IMR-90 (cell line): ENCODE measurements around the gene MGAT5. TPM values are rescaled to one million over a fixed set of nuclear protein-coding genes. Genes with fewer than 3 reads are reported as not detected.

ENCODE experiments used
- ATAC-seq: fragments of 200-7000 bp; cut with Tn5 transposase; 2 replicates; pipeline ENCODE4 v1.9.1; 2020; ENCODE audit warnings: low read depth, mild to moderate bottlenecking, moderate library complexity
- BruUV-seq: library from RNA; stranded (reverse); fragments of 400-500 nt; replicated peaks from 2 replicates; lab custom pipeline; 2021; lab: Mats Ljungman, UMichigan
- CTCF ChIA-PET: fragments of 300-600 bp; formaldehyde crosslinking; extraction: SDS; loops from one replicate; lab custom pipeline; 2021; ENCODE audit warnings: antibody characterized with exemption; lab: Yijun Ruan, JAX
- POLR2A ChIA-PET: fragments of 300-600 bp; sonication (Branson Sonifier 250); formaldehyde crosslinking; loops from one replicate; lab custom pipeline; 2022; ENCODE audit warnings: antibody characterized with exemption; ENCODE audit not compliant: unreplicated experiment; lab: Charles Lee
- DNase-seq: peaks from one replicate; pipeline ENCODE4 v3.0.0; 2013
- H2AFZ ChIP-seq: replicated peaks from 2 replicates; pipeline ENCODE3; 2013; ENCODE audit warnings: low read length, mild to moderate bottlenecking; ENCODE audit not compliant: poor library complexity
- H2AK5ac ChIP-seq: 2 replicates; pipeline ENCODE4 v1.6.1; 2013; ENCODE audit warnings: low read depth, low read length, inconsistent platforms
- H2AK9ac ChIP-seq: replicated peaks from 2 replicates; pipeline ENCODE3; 2013; ENCODE audit warnings: mild to moderate bottlenecking, low read depth, low read length, moderate library complexity; ENCODE audit not compliant: poor library complexity
- H2BK120ac ChIP-seq: 2 replicates; pipeline ENCODE4 v1.6.1; 2013; ENCODE audit warnings: low read depth, low read length, inconsistent platforms
- H2BK15ac ChIP-seq: 3 replicates; pipeline ENCODE4 v1.6.1; 2013; ENCODE audit warnings: low read depth, low read length, inconsistent platforms
- H2BK20ac ChIP-seq: 2 replicates; pipeline ENCODE4 v1.6.1; 2013; ENCODE audit warnings: low read depth, mild to moderate bottlenecking, inconsistent platforms, low read length, moderate library complexity
- H2BK5ac ChIP-seq: 2 replicates; pipeline ENCODE4 v1.6.1; 2013; ENCODE audit warnings: mild to moderate bottlenecking, low read depth, low read length, inconsistent platforms; ENCODE audit not compliant: poor library complexity, severe bottlenecking
- H3K14ac ChIP-seq: replicated peaks from 2 replicates; pipeline ENCODE4 v1.6.1; 2013; ENCODE audit warnings: low read depth, low read length, inconsistent platforms
- H3K18ac ChIP-seq: 2 replicates; pipeline ENCODE4 v1.6.1; 2013; ENCODE audit warnings: low read depth, low read length, control low read depth
- H3K23ac ChIP-seq: 2 replicates; pipeline ENCODE4 v1.6.1; 2013; ENCODE audit warnings: low read depth, low read length, inconsistent platforms
- H3K27ac ChIP-seq: 2 replicates; pipeline ENCODE4 v1.5.1; 2013; ENCODE audit warnings: mild to moderate bottlenecking, control low read depth, low read length; ENCODE audit not compliant: insufficient read depth
- H3K27me3 ChIP-seq: 2 replicates; pipeline ENCODE4 v1.6.1; 2013; ENCODE audit warnings: low read length; ENCODE audit not compliant: control insufficient read depth, insufficient read depth
- H3K36me3 ChIP-seq: 2 replicates; pipeline ENCODE4 v1.6.1; 2013; ENCODE audit warnings: low read length, mixed read lengths; ENCODE audit not compliant: control insufficient read depth, insufficient read depth
- H3K4ac ChIP-seq: 2 replicates; pipeline ENCODE4 v1.6.1; 2013; ENCODE audit warnings: low read depth, low read length, inconsistent platforms
- H3K4me1 ChIP-seq: 2 replicates; pipeline ENCODE4 v1.6.1; 2013; ENCODE audit warnings: low read length, mixed read lengths; ENCODE audit not compliant: control insufficient read depth, insufficient read depth
- H3K4me2 ChIP-seq: 2 replicates; pipeline ENCODE4 v1.6.1; 2013; ENCODE audit warnings: low read depth, mild to moderate bottlenecking, control low read depth, low read length, moderate library complexity
- H3K4me3 ChIP-seq: 2 replicates; pipeline ENCODE4 v1.5.1; 2013; ENCODE audit warnings: low read depth, mild to moderate bottlenecking, control low read depth, low read length, moderate library complexity; ENCODE audit not compliant: insufficient read depth
- H3K56ac ChIP-seq: 2 replicates; pipeline ENCODE4 v1.6.1; 2013; ENCODE audit warnings: low read length, inconsistent platforms; ENCODE audit not compliant: insufficient read depth; ENCODE audit errors: extremely low read depth
- H3K79me1 ChIP-seq, 2 experiments: 2 replicates each; pipeline ENCODE4 v1.6.1; 2013; ENCODE audit warnings: low read length in 2 of 2, inconsistent platforms in 1 of 2, low read depth in 1 of 2
- H3K9ac ChIP-seq: 2 replicates; pipeline ENCODE4 v1.6.1; 2013; ENCODE audit warnings: low read depth, low read length, control low read depth
- H3K9me1 ChIP-seq: 2 replicates; pipeline ENCODE4 v1.6.1; 2013; ENCODE audit warnings: low read length, inconsistent platforms; ENCODE audit not compliant: insufficient read depth
- H3K9me3 ChIP-seq: 2 replicates; pipeline ENCODE4 v1.6.1; 2013; ENCODE audit warnings: low read length; ENCODE audit not compliant: control insufficient read depth, insufficient read depth
- H4K20me1 ChIP-seq: 2 replicates; pipeline ENCODE4 v1.6.1; 2013; ENCODE audit warnings: low read length, inconsistent platforms; ENCODE audit not compliant: insufficient read depth
- H4K5ac ChIP-seq: 2 replicates; pipeline ENCODE4 v1.6.1; 2013; ENCODE audit warnings: mild to moderate bottlenecking, low read depth, low read length, control low read depth
- H4K8ac ChIP-seq, 2 experiments: 2 replicates each; pipeline ENCODE4 v1.6.1; 2013; ENCODE audit warnings: low read depth in 2 of 2, low read length in 2 of 2, control low read depth in 1 of 2, inconsistent platforms in 1 of 2
- H4K91ac ChIP-seq: 2 replicates; pipeline ENCODE4 v1.6.1; 2013; ENCODE audit warnings: low read depth, low read length, inconsistent platforms; ENCODE audit not compliant: insufficient read depth
- BHLHE40 ChIP-seq: fragments of 150-350 bp; IDR thresholded peaks from 2 replicates; pipeline ENCODE4 v1.6.1; 2016; ENCODE audit warnings: mild to moderate bottlenecking, low read depth, low read length
- CEBPB ChIP-seq: IDR thresholded peaks from 2 replicates; pipeline ENCODE4 v1.6.1; 2012; ENCODE audit warnings: low read depth, low read length, improper control_type of control experiment
- CHD1 ChIP-seq: IDR thresholded peaks from 2 replicates; pipeline ENCODE4 v1.6.1; 2012; ENCODE audit warnings: low read depth, low read length, improper control_type of control experiment
- FOS ChIP-seq: fragments of 150-350 bp; IDR thresholded peaks from 2 replicates; pipeline ENCODE4 v1.6.1; 2016; ENCODE audit warnings: low read depth, low read length
- MAFK ChIP-seq: IDR thresholded peaks from 2 replicates; pipeline ENCODE4 v1.6.1; 2012; ENCODE audit warnings: low read depth, low read length, improper control_type of control experiment
- MAZ ChIP-seq: IDR thresholded peaks from 2 replicates; pipeline ENCODE4 v1.6.1; 2012; ENCODE audit warnings: low read depth, mild to moderate bottlenecking, low read length, improper control_type of control experiment, moderate library complexity, borderline replicate concordance
- MXI1 ChIP-seq: IDR thresholded peaks from 2 replicates; pipeline ENCODE4 v1.6.1; 2012; ENCODE audit warnings: low read depth, mild to moderate bottlenecking, low read length, moderate library complexity, borderline replicate concordance
- NFE2L2 ChIP-seq: fragments of 150-350 bp; IDR thresholded peaks from 2 replicates; pipeline ENCODE4 v1.6.1; 2016; ENCODE audit warnings: low read depth, mild to moderate bottlenecking, low read length
- POLR2A ChIP-seq: IDR thresholded peaks from 2 replicates; pipeline ENCODE4 v1.6.1; 2012; ENCODE audit warnings: mild to moderate bottlenecking, low read depth, low read length
- RAD21 ChIP-seq: IDR thresholded peaks from 2 replicates; pipeline ENCODE4 v1.6.1; 2012; ENCODE audit warnings: low read length, improper control_type of control experiment
- RFX5 ChIP-seq: IDR thresholded peaks from 2 replicates; pipeline ENCODE4 v1.8.0; 2012; ENCODE audit warnings: low read depth, mild to moderate bottlenecking, low read length, moderate library complexity
- SMC3 ChIP-seq: fragments of 150-350 bp; IDR thresholded peaks from 2 replicates; pipeline ENCODE4 v1.6.1; 2016; ENCODE audit warnings: low read depth, mild to moderate bottlenecking, antibody characterized with exemption, low read length, moderate library complexity
- WGBS, 2 experiments: methylation state at CpG; one replicate each; pipeline versions ENCODE4 v1.1.5 to v1.1.7; 2013; ENCODE audit warnings: missing lambda C conversion rate in 2 of 2; ENCODE audit not compliant: insufficient read length in 1 of 2; ENCODE audit errors: extremely low coverage in 2 of 2; 5-methylcytosine and 5-hydroxymethylcytosine counted together
- dilution Hi-C: fragments of 300-500 bp; cut with HindIII; formaldehyde crosslinking; loops from one replicate; pipeline ENCODE4 v1.14.3; 2018; ENCODE audit warnings: low sequenced_read_pairs; ENCODE audit not compliant: unreplicated experiment
- in situ Hi-C: fragments of 300-500 bp; cut with MboI; formaldehyde crosslinking; loops from 3 replicates; pipeline ENCODE4 v1.14.3; 2019; ENCODE audit warnings: low sequenced_read_pairs, inconsistent platforms, mixed read lengths
- intact Hi-C: fragments of 100-400 bp; cut with micrococcal nuclease; formaldehyde crosslinking; loops from 2 replicates; pipeline ENCODE4 v1.10.0; 2022
- polyA plus RNA-seq, 3 experiments: library from polyadenylated mRNA; depleted of rRNA; stranded (reverse); fragments of >200 nt; gene quantifications; 2 replicates each; pipeline ENCODE4 v1.2.3, GENCODE V29; 2012; ENCODE audit warnings: low replicate concordance in 1 of 3
- total RNA-seq: library from RNA; depleted of rRNA; stranded (reverse); fragments of >200 nt; gene quantifications from 2 replicates; pipeline ENCODE4 v1.2.3, GENCODE V29; 2012
- TF ChIP-seq, protein P1 (sequence below): fragments of 150-350 bp; IDR thresholded peaks from 2 replicates; pipeline ENCODE4 v1.6.1; 2017; ENCODE audit warnings: mild to moderate bottlenecking, antibody characterized with exemption, low read length, low read depth
- TF ChIP-seq, protein P2 (sequence below): conservative IDR thresholded peaks from 2 replicates; pipeline ENCODE4 v1.5.1; 2012; ENCODE audit warnings: mild to moderate bottlenecking, low read depth, low read length, improper control_type of control experiment
- TF ChIP-seq, protein P3 (sequence below): fragments of 150-350 bp; IDR thresholded peaks from 2 replicates; pipeline ENCODE4 v1.6.1; 2016; ENCODE audit warnings: low read depth, mild to moderate bottlenecking, low read length, moderate library complexity, borderline replicate concordance

Gene MGAT5
- total and polyA plus RNA-seq, 2 of the 4 experiments (the other 2 are of a cell fraction): 22.9 to 59.9 TPM

DNA sequence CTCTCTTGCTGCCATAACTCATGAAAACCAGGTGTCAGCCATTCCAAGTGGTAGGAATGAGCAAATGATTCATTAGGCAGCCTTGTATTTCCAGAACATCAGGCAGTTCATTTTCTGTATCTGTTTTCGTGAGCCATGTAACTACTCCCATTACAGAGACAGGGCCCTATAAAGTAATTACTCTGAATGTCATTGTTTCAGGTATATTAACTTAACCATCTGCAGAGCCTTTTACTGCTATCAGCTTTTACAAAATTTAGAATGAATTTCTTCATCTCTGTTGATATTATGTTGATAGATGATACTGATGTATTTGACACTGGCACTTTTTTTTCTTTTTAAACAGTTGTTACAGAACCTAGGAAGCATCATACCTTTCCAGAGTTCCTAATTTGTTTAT lies 69.9 kb downstream of the MGAT5 start:
- H2AK5ac ChIP-seq: no peak overlapping the region
- no peaks in the 10 kb centered on the region; the same call in 1 of the 2 replicates for H4K20me1 ChIP-seq
- peaks cover 11% of the 10 kb centered on the region for H3K36me3 ChIP-seq
- BruUV-seq: no TSS peak
- H3K23ac ChIP-seq: no peak overlapping the region
- no peak overlapping the region for H3K4me3 ChIP-seq
- no peak overlapping the region for H3K56ac ChIP-seq
- TF ChIP-seq POLR2A (no peak), SMC3 (no peak), FOS (no peak), CEBPB (no peak), BHLHE40 (no peak), RFX5 (no peak), MAZ (no peak), MAFK (no peak), CHD1 (no peak), RAD21 (no peak), MXI1 (no peak), NFE2L2 (no peak)
- TF ChIP-seq, protein P1, sequence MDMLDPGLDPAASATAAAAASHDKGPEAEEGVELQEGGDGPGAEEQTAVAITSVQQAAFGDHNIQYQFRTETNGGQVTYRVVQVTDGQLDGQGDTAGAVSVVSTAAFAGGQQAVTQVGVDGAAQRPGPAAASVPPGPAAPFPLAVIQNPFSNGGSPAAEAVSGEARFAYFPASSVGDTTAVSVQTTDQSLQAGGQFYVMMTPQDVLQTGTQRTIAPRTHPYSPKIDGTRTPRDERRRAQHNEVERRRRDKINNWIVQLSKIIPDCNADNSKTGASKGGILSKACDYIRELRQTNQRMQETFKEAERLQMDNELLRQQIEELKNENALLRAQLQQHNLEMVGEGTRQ: no peak
- TF ChIP-seq, protein P2, sequence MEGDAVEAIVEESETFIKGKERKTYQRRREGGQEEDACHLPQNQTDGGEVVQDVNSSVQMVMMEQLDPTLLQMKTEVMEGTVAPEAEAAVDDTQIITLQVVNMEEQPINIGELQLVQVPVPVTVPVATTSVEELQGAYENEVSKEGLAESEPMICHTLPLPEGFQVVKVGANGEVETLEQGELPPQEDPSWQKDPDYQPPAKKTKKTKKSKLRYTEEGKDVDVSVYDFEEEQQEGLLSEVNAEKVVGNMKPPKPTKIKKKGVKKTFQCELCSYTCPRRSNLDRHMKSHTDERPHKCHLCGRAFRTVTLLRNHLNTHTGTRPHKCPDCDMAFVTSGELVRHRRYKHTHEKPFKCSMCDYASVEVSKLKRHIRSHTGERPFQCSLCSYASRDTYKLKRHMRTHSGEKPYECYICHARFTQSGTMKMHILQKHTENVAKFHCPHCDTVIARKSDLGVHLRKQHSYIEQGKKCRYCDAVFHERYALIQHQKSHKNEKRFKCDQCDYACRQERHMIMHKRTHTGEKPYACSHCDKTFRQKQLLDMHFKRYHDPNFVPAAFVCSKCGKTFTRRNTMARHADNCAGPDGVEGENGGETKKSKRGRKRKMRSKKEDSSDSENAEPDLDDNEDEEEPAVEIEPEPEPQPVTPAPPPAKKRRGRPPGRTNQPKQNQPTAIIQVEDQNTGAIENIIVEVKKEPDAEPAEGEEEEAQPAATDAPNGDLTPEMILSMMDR: no peak
- TF ChIP-seq, protein P3, sequence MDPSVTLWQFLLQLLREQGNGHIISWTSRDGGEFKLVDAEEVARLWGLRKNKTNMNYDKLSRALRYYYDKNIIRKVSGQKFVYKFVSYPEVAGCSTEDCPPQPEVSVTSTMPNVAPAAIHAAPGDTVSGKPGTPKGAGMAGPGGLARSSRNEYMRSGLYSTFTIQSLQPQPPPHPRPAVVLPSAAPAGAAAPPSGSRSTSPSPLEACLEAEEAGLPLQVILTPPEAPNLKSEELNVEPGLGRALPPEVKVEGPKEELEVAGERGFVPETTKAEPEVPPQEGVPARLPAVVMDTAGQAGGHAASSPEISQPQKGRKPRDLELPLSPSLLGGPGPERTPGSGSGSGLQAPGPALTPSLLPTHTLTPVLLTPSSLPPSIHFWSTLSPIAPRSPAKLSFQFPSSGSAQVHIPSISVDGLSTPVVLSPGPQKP: no peak
- no peaks in the 10 kb centered on the region for H3K27me3 ChIP-seq
- intact Hi-C loops: no loop called here
- H2AFZ ChIP-seq: no peak overlapping the region
- no peak overlapping the region for H3K4ac ChIP-seq
- H3K9me1 ChIP-seq: no peaks in the 10 kb centered on the region; the same call in 1 of the 2 replicates
- H3K14ac ChIP-seq: no peak overlapping the region
- H2BK5ac ChIP-seq: no peak overlapping the region
- ChIA-PET POLR2A (no interaction called here), CTCF (no interaction called here)
- WGBS, 2 experiments: no CpG with 5 or more reads among the region's 1 CpG
- H3K18ac ChIP-seq: no peak overlapping the region
- no peak for DNase-seq
- H3K4me1 ChIP-seq: no peaks in the 10 kb centered on the region
- H2BK120ac ChIP-seq: no peak overlapping the region
- H4K5ac ChIP-seq: no peak overlapping the region
- no peak overlapping the region for H3K4me2 ChIP-seq
- no peak overlapping the region for H4K91ac ChIP-seq
- peaks cover 10 to 33% of the 10 kb centered on the region in 2 experiments; a peak in 3 of 4 replicates for H3K79me1 ChIP-seq
- no peak for ATAC-seq
- H2BK20ac ChIP-seq: no peak overlapping the region
- H3K9me3 ChIP-seq: 0 out of 2 replicates have a peak, but pooled peaks cover 2% of the 10 kb centered on the region
- no peak overlapping the region for H2AK9ac ChIP-seq
- in situ Hi-C loops: no loop called here
- H2BK15ac ChIP-seq: no peak overlapping the region
- dilution Hi-C loops: no loop called here
- H3K27ac ChIP-seq: no peak overlapping the region
- H3K9ac ChIP-seq: no peak overlapping the region
- H4K8ac ChIP-seq: no peak overlapping the region
